Hepatocyte (in vitro differentiated cells): ENCODE data around the gene FAM120A.

Experiments used
- EZH2 ChIP-seq: fragments of 200-600 bp; sonication (generic); IDR thresholded peaks from 2 replicates; pipeline ENCODE4 v1.6.1; 2016; ENCODE audit warnings: antibody characterized with exemption, mild to moderate bottlenecking, borderline replicate concordance
- EZH2phosphoT487 ChIP-seq: fragments of 200-600 bp; sonication (generic); IDR thresholded peaks from one replicate; pipeline ENCODE4 v1.6.1; 2018; ENCODE audit warnings: antibody characterized with exemption, mild to moderate bottlenecking, low read depth, moderate library complexity; ENCODE audit not compliant: unreplicated experiment, severe bottlenecking
- TF ChIP-seq, protein P1 (sequence below): fragments of 200-600 bp; sonication (generic); IDR thresholded peaks from 2 replicates; pipeline ENCODE4 v1.5.1; 2016; ENCODE audit warnings: antibody characterized with exemption, mild to moderate bottlenecking; ENCODE audit not compliant: poor library complexity

DNA sequence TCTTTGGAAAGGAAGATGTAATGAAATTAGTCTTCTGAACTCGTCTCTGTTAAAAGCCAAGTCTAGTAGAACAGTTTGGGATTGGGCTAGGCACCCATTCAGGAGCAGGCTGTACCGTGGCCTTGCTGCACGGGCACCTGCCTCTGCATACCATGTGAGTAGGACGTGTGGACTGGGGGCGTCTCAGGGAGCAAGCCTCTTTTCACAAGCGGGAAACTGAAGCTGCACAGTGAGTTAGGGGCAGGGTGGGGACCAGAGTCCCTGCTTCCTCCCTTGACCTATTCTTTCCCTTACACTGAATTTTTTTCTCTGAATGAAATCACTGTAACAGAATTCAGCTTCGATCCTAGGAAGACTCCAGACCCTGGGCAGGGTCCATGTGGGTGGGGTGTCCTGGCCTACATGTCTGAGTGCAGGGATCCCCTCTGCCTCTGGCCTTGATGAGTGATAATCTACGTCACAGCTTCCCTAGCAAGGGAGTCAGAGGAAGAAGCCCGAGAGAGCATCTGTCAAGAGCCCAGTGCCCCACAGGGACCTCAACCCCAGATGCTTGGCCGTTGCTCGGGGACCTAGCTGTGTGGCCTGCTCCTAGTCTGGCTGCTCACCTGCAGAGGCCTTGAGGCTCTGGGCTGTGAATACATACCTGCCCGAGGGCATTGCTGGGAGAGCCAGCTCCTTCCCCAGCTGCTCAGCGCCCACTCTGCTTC lies 140.0 kb downstream of the FAM120A start:
- TF ChIP-seq, protein P1, sequence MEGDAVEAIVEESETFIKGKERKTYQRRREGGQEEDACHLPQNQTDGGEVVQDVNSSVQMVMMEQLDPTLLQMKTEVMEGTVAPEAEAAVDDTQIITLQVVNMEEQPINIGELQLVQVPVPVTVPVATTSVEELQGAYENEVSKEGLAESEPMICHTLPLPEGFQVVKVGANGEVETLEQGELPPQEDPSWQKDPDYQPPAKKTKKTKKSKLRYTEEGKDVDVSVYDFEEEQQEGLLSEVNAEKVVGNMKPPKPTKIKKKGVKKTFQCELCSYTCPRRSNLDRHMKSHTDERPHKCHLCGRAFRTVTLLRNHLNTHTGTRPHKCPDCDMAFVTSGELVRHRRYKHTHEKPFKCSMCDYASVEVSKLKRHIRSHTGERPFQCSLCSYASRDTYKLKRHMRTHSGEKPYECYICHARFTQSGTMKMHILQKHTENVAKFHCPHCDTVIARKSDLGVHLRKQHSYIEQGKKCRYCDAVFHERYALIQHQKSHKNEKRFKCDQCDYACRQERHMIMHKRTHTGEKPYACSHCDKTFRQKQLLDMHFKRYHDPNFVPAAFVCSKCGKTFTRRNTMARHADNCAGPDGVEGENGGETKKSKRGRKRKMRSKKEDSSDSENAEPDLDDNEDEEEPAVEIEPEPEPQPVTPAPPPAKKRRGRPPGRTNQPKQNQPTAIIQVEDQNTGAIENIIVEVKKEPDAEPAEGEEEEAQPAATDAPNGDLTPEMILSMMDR: no peak
- TF ChIP-seq EZH2: no peak
- TF ChIP-seq EZH2phosphoT487: no peak
